Epithelial cell of proximal tubule (primary cell): Measurements from ENCODE around the gene TIMELESS. TPM values are rescaled to one million over a fixed set of nuclear protein-coding genes. Genes with fewer than 3 reads are reported as not detected.

Experiments
- DNase-seq: peaks from one replicate; pipeline ENCODE4 v3.0.0-alpha.2; 2011; ENCODE audit warnings: low read depth
- H3K4me3 ChIP-seq: 2 replicates; pipeline ENCODE4 v1.5.1; 2011; ENCODE audit warnings: low read depth, mild to moderate bottlenecking, low read length
- total RNA-seq: library from RNA; depleted of rRNA; stranded (reverse); fragments of >200 nt; gene quantifications from 2 replicates; pipeline ENCODE4 v1.2.3, GENCODE V29; 2015
- TF ChIP-seq, protein P1 (sequence below): conservative IDR thresholded peaks from 2 replicates; pipeline ENCODE4 v1.5.1; 2012; ENCODE audit warnings: low read depth, mild to moderate bottlenecking, low read length

The TIMELESS gene
- total RNA-seq, 1 donor from 2014 or later, result 30.2 TPM

DNA sequence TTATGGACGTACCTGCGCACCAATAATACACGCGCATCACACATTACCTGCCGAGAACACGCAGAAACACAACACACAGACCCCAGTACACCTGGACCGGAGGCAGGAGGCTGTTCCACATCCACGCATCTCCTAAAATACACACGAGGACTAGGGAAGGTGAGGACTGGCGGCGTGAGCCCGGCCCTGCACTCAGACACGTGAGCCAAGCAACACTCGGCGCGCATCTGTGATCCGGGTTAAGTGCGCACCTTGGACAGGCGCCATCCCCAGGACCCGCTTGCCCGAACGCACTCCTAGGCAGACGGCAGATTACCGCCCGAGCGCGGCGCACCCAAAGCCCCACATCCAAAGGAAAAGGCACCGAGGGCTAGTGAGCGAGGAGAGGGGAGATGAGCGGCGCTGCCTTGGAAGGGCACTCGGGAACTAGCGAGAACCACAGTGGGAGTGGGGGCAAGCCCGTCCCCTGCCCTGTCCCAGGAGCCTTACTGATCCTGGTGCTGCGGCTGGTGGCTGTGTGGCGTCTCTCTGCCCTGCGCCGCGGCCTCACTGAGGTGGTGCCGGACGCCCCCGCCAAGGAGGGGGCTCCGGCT lies 38.3 kb upstream of the TIMELESS start:
- peak overlapping the region; percentile 61 for H3K4me3 ChIP-seq
- DNase-seq, result no peak
- TF ChIP-seq, protein P1, sequence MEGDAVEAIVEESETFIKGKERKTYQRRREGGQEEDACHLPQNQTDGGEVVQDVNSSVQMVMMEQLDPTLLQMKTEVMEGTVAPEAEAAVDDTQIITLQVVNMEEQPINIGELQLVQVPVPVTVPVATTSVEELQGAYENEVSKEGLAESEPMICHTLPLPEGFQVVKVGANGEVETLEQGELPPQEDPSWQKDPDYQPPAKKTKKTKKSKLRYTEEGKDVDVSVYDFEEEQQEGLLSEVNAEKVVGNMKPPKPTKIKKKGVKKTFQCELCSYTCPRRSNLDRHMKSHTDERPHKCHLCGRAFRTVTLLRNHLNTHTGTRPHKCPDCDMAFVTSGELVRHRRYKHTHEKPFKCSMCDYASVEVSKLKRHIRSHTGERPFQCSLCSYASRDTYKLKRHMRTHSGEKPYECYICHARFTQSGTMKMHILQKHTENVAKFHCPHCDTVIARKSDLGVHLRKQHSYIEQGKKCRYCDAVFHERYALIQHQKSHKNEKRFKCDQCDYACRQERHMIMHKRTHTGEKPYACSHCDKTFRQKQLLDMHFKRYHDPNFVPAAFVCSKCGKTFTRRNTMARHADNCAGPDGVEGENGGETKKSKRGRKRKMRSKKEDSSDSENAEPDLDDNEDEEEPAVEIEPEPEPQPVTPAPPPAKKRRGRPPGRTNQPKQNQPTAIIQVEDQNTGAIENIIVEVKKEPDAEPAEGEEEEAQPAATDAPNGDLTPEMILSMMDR, result no peak

- no peak overlapping the region for H3K4me3 ChIP-seq
- TF ChIP-seq, protein P1, result no peak
- DNase-seq, result no peak
These were observed 37.5 kb upstream of the TIMELESS start for GRCh38 chr12:56486694-56487093.

DNA sequence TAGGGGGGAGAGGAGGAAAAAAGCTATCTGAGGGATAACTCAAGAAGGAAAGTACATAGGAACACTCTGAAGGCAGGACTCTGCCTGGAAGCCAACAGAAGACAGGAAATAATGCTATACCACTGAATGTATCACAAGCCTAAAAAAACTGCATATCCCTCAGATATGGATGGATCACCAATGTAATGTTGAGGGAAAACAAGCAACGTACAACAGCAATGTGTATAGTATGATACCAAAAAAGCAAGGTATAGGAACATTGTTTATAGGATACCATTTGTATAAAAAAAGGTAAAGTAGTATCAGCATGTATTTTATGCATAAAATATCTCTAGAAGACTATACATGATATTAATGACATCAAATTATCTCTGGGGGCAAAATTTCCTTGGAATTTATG lies 35.3 kb upstream of the TIMELESS start:
- DNase-seq, result no peak
- TF ChIP-seq, protein P1, result no peak
- H3K4me3 ChIP-seq, result no peak overlapping the region

DNA sequence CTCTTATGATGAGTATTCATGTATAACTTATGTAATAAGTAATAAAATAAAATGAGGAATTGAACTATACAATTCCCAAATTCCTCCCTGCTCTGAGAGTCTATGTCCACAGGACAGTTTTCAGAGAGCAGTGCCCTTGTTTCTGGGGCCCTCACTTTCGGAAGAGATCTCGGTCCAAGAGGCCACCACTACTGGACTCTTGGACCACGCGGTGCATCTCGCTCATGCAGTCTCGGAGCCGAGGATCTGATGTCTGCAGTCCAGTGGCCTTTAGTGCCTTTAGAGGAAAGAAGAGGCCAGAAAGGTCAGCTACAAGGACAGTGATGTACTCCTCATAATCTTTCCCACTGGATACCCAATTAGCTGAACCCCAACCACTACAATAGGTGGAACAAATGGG lies 30.4 kb upstream of the TIMELESS start:
- TF ChIP-seq, protein P1, result no peak
- no peak for DNase-seq
- no peak overlapping the region for H3K4me3 ChIP-seq

DNA sequence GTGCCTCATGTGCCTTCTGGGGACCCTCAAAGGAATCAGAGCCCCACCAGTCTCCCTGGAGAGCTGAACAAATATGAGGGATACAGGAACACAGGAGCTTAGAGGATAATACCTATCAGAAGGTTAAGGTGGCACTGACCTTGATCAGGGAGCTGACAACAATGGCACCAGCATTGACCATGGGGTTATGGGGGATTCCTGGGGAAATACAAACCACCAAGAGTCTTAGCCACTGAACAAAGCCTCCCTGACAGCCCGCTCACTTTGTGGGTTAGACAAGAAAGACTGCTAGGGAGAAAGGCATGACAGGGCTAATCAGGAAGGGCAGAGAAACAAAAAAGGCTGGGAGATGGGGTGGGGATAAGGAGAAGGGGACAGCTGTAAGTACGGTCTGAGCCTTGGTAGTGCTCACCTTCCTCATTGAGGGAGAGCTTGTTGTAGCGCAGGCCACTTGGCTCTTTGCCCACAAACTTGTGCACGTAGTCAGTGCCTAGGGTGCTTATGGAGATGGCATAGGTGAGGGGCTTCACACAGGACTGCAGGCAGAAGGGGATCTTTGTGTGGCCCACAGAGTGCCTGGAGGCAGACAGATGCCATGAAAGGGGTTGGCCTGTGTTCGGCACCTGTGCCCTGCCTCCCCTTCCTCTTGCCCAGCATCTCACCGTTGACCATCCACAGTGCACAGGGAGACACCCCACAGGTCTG lies 28.4 kb upstream of the TIMELESS start:
- TF ChIP-seq, protein P1, result no peak
- no peak for DNase-seq
- no peak overlapping the region for H3K4me3 ChIP-seq

GRCh38 chr12:56476972-56477432 lies 27.8 kb upstream of the TIMELESS start:
- TF ChIP-seq, protein P1, result no peak
- DNase-seq, result no peak
- no peak overlapping the region for H3K4me3 ChIP-seq

- DNase-seq, result no peak
- H3K4me3 ChIP-seq, result no peak overlapping the region
- TF ChIP-seq, protein P1, result no peak
These were observed 26.9 kb upstream of the TIMELESS start for GRCh38 chr12:56476143-56476542.
